ENCODE data around the gene CGB7. TPM values are rescaled to one million over a fixed set of nuclear protein-coding genes. Genes with fewer than 3 reads are reported as not detected.
"Not testable (repeated sequence)": the region's sequence is repeated elsewhere in the genome, so short reads cannot be mapped to it uniquely, and the experiment has no call there.

Gene CGB7
- total and polyA plus RNA-seq, 4 donors: 0.16 to 0.29 (median 0.17) TPM; not detected in 1

GRCh38 chr19:49019242-49019932, 38.2 kb downstream of the CGB7 start:
- no peak overlapping the region for H3K4me3 ChIP-seq (ENCODE audit: low read depth, low read length)

GRCh38 chr19:49018388-49019241, 38.9 kb downstream of the CGB7 start:
- 11% methylated on average over 47 of the region's 50 CpGs for WGBS (ENCODE audit: insufficient coverage)
- Histone ChIP-seq H3K27me3 (ENCODE audit: control insufficient read depth, insufficient read depth, low read length) (peaks cover 45% of the 10 kb centered on the region), H3K4me1 (ENCODE audit: control insufficient read depth, insufficient read depth, low read length) (peaks cover 31% of the 10 kb centered on the region), H3K4me3 (ENCODE audit: low read depth, low read length) (peak overlapping the region; percentile 9), H3K36me3 (ENCODE audit: control insufficient read depth, insufficient read depth, low read length) (peaks cover 32% of the 10 kb centered on the region)
- peak in 1 of 6 donors; percentile 11 for DNase-seq (ENCODE audit: low read depth in 4 of 6, low spot score in 6 of 6)
- H3K27ac ChIP-seq (ENCODE audit: low read depth, low read length); H3K9me3 ChIP-seq (ENCODE audit: control insufficient read depth, insufficient read depth, low read length): not testable (repeated sequence)

More at GRCh38 chr19:49019242-49019932, 38.2 kb downstream of the CGB7 start:
- no peak overlapping the region for H3K27ac ChIP-seq (ENCODE audit: low read depth, low read length)
- 10% methylated on average over 39 of the region's 41 CpGs for WGBS (ENCODE audit: insufficient coverage)
- H3K9me3 ChIP-seq (ENCODE audit: control insufficient read depth, insufficient read depth, low read length): no peaks in the 10 kb centered on the region
- peak in 1 of 6 donors; percentile 28 for DNase-seq (ENCODE audit: low read depth in 4 of 6, low spot score in 6 of 6)
- H3K36me3 ChIP-seq (ENCODE audit: control insufficient read depth, insufficient read depth, low read length): peaks cover 26% of the 10 kb centered on the region
- peaks cover 45% of the 10 kb centered on the region for H3K27me3 ChIP-seq (ENCODE audit: control insufficient read depth, insufficient read depth, low read length)
- H3K4me1 ChIP-seq (ENCODE audit: control insufficient read depth, insufficient read depth, low read length): peaks cover 31% of the 10 kb centered on the region

- Histone ChIP-seq H3K27ac (ENCODE audit: low read depth, low read length) (no peak overlapping the region), H3K9me3 (ENCODE audit: control insufficient read depth, insufficient read depth, low read length) (no peaks in the 10 kb centered on the region), H3K27me3 (ENCODE audit: control insufficient read depth, insufficient read depth, low read length) (peaks cover 45% of the 10 kb centered on the region), H3K4me1 (ENCODE audit: control insufficient read depth, insufficient read depth, low read length) (peaks cover 31% of the 10 kb centered on the region), H3K4me3 (ENCODE audit: low read depth, low read length) (peak overlapping the region; percentile 29), H3K36me3 (ENCODE audit: control insufficient read depth, insufficient read depth, low read length) (peaks cover 37% of the 10 kb centered on the region)
- peak in 2 of 6 donors; percentile 20 to 44 for DNase-seq (ENCODE audit: low read depth in 4 of 6, low spot score in 6 of 6)
- WGBS (ENCODE audit: insufficient coverage): under 1% methylated on average over 59 of the region's 62 CpGs
These were observed 39.7 kb downstream of the CGB7 start for GRCh38 chr19:49017666-49018351.

GRCh38 chr19:49017041-49017665, 40.4 kb downstream of the CGB7 start, which contains the start of gene LHB:
Gene LHB (minus strand): TSS chr19:49017091. CDS start chr19:49017081, 10 bp downstream.
- H3K36me3 ChIP-seq (ENCODE audit: control insufficient read depth, insufficient read depth, low read length): peaks cover 44% of the 10 kb centered on the region
- 75% methylated on average over 12 of the region's 17 CpGs for WGBS (ENCODE audit: insufficient coverage)
- no peaks in the 10 kb centered on the region for H3K9me3 ChIP-seq (ENCODE audit: control insufficient read depth, insufficient read depth, low read length)
- peaks cover 31% of the 10 kb centered on the region for H3K4me1 ChIP-seq (ENCODE audit: control insufficient read depth, insufficient read depth, low read length)
- DNase-seq (ENCODE audit: low read depth in 4 of 6, low spot score in 6 of 6): no peak
- no peak within 1 kb of the TSS for H3K27ac ChIP-seq (ENCODE audit: low read depth, low read length)
- peaks cover 45% of the 10 kb centered on the region for H3K27me3 ChIP-seq (ENCODE audit: control insufficient read depth, insufficient read depth, low read length)
- H3K4me3 ChIP-seq (ENCODE audit: low read depth, low read length): peak within 1 kb of the TSS; percentile 29

- H3K4me1 ChIP-seq (ENCODE audit: control insufficient read depth, insufficient read depth, low read length): peaks cover 31% of the 10 kb centered on the region
- no peak overlapping the region for H3K4me3 ChIP-seq (ENCODE audit: low read depth, low read length)
- no peak overlapping the region for H3K27ac ChIP-seq (ENCODE audit: low read depth, low read length)
- peaks cover 53% of the 10 kb centered on the region for H3K36me3 ChIP-seq (ENCODE audit: control insufficient read depth, insufficient read depth, low read length)
- peaks cover 40% of the 10 kb centered on the region for H3K27me3 ChIP-seq (ENCODE audit: control insufficient read depth, insufficient read depth, low read length)
- 95% methylated on average over 22 of the region's 29 CpGs for WGBS (ENCODE audit: insufficient coverage)
- no peaks in the 10 kb centered on the region for H3K9me3 ChIP-seq (ENCODE audit: control insufficient read depth, insufficient read depth, low read length)
- no peak for DNase-seq (ENCODE audit: low read depth in 4 of 6, low spot score in 6 of 6)
These were observed 41.3 kb downstream of the CGB7 start for GRCh38 chr19:49016067-49016839.

GRCh38 chr19:49014870-49015255, 42.7 kb downstream of the CGB7 start:
- no peak for DNase-seq (ENCODE audit: low read depth in 4 of 6, low spot score in 6 of 6)
- 97% methylated on average over 18 of the region's 18 CpGs for WGBS (ENCODE audit: insufficient coverage)
- H3K36me3 ChIP-seq (ENCODE audit: control insufficient read depth, insufficient read depth, low read length): peaks cover 67% of the 10 kb centered on the region
- no peak overlapping the region for H3K4me3 ChIP-seq (ENCODE audit: low read depth, low read length)
- no peak overlapping the region for H3K27ac ChIP-seq (ENCODE audit: low read depth, low read length)
- H3K27me3 ChIP-seq (ENCODE audit: control insufficient read depth, insufficient read depth, low read length): peaks cover 28% of the 10 kb centered on the region
- H3K4me1 ChIP-seq (ENCODE audit: control insufficient read depth, insufficient read depth, low read length): peaks cover 28% of the 10 kb centered on the region
- H3K9me3 ChIP-seq (ENCODE audit: control insufficient read depth, insufficient read depth, low read length): no peaks in the 10 kb centered on the region

- no peak for DNase-seq (ENCODE audit: low read depth in 4 of 6, low spot score in 6 of 6)
- Histone ChIP-seq H3K27me3 (ENCODE audit: control insufficient read depth, insufficient read depth, low read length) (peaks cover 22% of the 10 kb centered on the region), H3K27ac (ENCODE audit: low read depth, low read length) (no peak overlapping the region), H3K4me3 (ENCODE audit: low read depth, low read length) (no peak overlapping the region), H3K36me3 (ENCODE audit: control insufficient read depth, insufficient read depth, low read length) (peaks cover 72% of the 10 kb centered on the region), H3K4me1 (ENCODE audit: control insufficient read depth, insufficient read depth, low read length) (peaks cover 23% of the 10 kb centered on the region), H3K9me3 (ENCODE audit: control insufficient read depth, insufficient read depth, low read length) (no peaks in the 10 kb centered on the region)
- WGBS (ENCODE audit: insufficient coverage): 95% methylated on average over 29 of the region's 32 CpGs
These were observed 43.3 kb downstream of the CGB7 start for GRCh38 chr19:49014123-49014869.

GRCh38 chr19:49011194-49011593, 46.4 kb downstream of the CGB7 start:
- peaks cover 81% of the 10 kb centered on the region for H3K36me3 ChIP-seq (ENCODE audit: control insufficient read depth, insufficient read depth, low read length)
- WGBS (ENCODE audit: insufficient coverage): 83% methylated on average over 13 of the region's 17 CpGs
- H3K9me3 ChIP-seq (ENCODE audit: control insufficient read depth, insufficient read depth, low read length): no peaks in the 10 kb centered on the region
- no peaks in the 10 kb centered on the region for H3K27me3 ChIP-seq (ENCODE audit: control insufficient read depth, insufficient read depth, low read length)
- no peaks in the 10 kb centered on the region for H3K4me1 ChIP-seq (ENCODE audit: control insufficient read depth, insufficient read depth, low read length)
- H3K4me3 ChIP-seq (ENCODE audit: low read depth, low read length): no peak overlapping the region
- DNase-seq (ENCODE audit: low read depth in 4 of 6, low spot score in 6 of 6): no peak
- H3K27ac ChIP-seq (ENCODE audit: low read depth, low read length): no peak overlapping the region

Measured in spinal cord (tissue), 10 donors.